ENCODE measurements around the gene MACROD2.

MACROD2 gene

GRCh38 chr20:15930311-15931305 is 1935.3 kb downstream of the MACROD2 start:
- no peak overlapping the region for H3K4me3 ChIP-seq (ENCODE audit: control insufficient read depth, low read depth, low read length)
- TF ChIP-seq, protein P1, sequence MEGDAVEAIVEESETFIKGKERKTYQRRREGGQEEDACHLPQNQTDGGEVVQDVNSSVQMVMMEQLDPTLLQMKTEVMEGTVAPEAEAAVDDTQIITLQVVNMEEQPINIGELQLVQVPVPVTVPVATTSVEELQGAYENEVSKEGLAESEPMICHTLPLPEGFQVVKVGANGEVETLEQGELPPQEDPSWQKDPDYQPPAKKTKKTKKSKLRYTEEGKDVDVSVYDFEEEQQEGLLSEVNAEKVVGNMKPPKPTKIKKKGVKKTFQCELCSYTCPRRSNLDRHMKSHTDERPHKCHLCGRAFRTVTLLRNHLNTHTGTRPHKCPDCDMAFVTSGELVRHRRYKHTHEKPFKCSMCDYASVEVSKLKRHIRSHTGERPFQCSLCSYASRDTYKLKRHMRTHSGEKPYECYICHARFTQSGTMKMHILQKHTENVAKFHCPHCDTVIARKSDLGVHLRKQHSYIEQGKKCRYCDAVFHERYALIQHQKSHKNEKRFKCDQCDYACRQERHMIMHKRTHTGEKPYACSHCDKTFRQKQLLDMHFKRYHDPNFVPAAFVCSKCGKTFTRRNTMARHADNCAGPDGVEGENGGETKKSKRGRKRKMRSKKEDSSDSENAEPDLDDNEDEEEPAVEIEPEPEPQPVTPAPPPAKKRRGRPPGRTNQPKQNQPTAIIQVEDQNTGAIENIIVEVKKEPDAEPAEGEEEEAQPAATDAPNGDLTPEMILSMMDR (conservative IDR thresholded peaks at IDR 0.05; ENCODE audit: control insufficient read depth, insufficient read depth, low read depth, low read length), result peak; percentile 56
- peak; percentile 64 for DNase-seq (ENCODE audit: low read depth)

DNA sequence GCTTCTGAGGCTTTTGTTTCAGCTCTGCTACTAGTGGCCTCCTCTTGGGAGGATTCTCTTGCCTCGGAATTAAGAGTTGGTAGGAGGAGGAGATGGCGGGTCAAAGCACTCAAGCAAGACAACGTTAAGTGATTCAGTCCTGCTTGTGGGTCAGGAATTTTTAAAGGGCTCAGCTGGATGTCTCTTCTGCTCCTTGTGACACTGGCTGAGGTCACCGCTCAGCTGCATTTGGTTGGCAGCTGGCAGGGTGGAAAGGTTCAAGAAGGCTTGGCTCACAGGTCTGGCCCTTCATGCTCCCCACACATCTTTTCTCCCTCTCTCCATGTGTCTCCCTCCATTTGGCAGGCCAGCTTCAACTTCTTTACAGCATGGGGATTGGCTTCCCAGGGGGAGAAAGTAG is 1936.6 kb downstream of the MACROD2 start:
- TF ChIP-seq, protein P1 (conservative IDR thresholded peaks at IDR 0.05; ENCODE audit: control insufficient read depth, insufficient read depth, low read depth, low read length), result no peak
- no peak for DNase-seq (ENCODE audit: low read depth)
- H3K4me3 ChIP-seq (ENCODE audit: control insufficient read depth, low read depth, low read length), result no peak overlapping the region

DNA sequence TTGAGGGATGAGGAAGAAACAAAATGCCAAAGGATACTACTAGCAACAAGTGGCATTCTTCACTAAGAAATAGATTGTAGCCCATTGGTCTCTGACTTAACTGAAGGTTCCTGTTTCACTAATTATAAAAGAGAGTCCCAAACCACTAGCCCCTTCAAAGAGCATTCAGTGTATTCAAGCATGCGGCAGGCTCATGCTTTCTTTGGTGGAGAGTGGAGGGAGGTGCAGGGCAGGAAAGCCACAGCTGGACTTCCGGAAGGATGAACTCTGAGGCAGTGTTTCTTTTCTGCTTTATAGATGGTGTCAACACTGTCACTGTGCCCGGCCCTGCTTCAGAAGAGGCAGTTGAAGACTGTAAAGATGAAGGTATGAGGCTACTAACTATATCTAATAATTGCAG is 1941.9 kb downstream of the MACROD2 start:
- DNase-seq (ENCODE audit: low read depth), result no peak
- TF ChIP-seq, protein P1 (conservative IDR thresholded peaks at IDR 0.05; ENCODE audit: control insufficient read depth, insufficient read depth, low read depth, low read length), result no peak
- no peak overlapping the region for H3K4me3 ChIP-seq (ENCODE audit: control insufficient read depth, low read depth, low read length)

GRCh38 chr20:15938847-15939246 is 1943.5 kb downstream of the MACROD2 start:
- no peak for DNase-seq (ENCODE audit: low read depth)
- TF ChIP-seq, protein P1 (conservative IDR thresholded peaks at IDR 0.05; ENCODE audit: control insufficient read depth, insufficient read depth, low read depth, low read length), result no peak
- no peak overlapping the region for H3K4me3 ChIP-seq (ENCODE audit: control insufficient read depth, low read depth, low read length)

- no peak overlapping the region for H3K4me3 ChIP-seq (ENCODE audit: control insufficient read depth, low read depth, low read length)
- no peak for DNase-seq (ENCODE audit: low read depth)
- TF ChIP-seq, protein P1 (conservative IDR thresholded peaks at IDR 0.05; ENCODE audit: control insufficient read depth, insufficient read depth, low read depth, low read length), result no peak
Measured at GRCh38 chr20:15940127-15940526, 1944.8 kb downstream of the MACROD2 start.

DNA sequence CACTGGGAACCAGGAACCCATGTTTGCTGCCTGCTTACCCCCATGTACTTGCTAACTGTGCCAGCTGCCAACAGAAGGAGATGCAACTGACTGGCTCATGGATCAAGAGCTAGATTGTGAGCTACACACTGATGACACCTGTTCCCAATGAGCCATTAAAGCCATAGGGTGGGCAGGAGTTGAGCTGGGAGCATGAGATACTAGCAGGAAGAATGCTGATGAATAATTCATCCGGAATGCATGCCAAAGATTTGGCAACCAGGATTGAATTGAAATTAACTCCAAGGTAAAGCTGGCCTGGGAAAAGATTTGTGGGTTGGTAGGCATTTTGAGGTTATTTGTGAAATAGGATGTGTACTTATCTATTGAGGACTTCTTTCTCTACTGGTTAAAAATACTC is 1946.8 kb downstream of the MACROD2 start:
- TF ChIP-seq, protein P1 (conservative IDR thresholded peaks at IDR 0.05; ENCODE audit: control insufficient read depth, insufficient read depth, low read depth, low read length), result no peak

More for the DNA sequence above, 1946.8 kb downstream of the MACROD2 start:
- DNase-seq (ENCODE audit: low read depth), result peak; percentile 7
- no peak overlapping the region for H3K4me3 ChIP-seq (ENCODE audit: control insufficient read depth, low read depth, low read length)
